ENCODE data around the gene PTP4A2.

The PTP4A2 gene

DNA sequence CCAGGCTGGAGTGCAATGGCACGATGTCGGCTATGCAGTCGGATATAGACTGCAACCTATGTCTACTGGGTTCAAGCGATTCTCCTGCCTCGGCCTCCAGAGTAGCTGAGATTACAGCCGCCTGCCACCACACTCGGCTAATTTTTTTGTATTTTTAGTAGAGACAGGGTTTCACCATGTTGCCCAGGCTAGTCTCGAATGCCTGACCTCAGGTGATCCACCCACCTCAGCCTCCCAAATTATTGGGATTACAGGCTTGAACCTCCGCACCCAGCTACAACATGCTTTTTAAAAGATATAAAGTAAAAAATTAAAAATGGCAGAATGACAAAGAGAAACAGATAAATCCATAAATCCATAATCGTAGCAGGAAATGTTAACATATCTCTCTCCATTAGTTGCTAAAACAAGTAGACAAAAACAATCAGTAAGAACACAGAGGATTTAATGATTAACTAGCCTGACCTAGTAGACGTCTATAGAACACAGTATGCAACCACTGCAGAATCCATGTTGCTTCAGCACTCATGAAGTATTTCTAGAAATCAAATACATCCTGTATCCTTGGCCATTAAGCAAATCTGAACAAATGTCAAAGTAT lies 62.4 kb downstream of the PTP4A2 start:
- H3K36me3 ChIP-seq (ENCODE audit: control insufficient read depth, insufficient read depth, low read length), result no peaks in the 10 kb centered on the region
- H3K79me2 ChIP-seq, result no peaks in the 10 kb centered on the region
- no peak overlapping the region for H3K4me3 ChIP-seq (ENCODE audit: low read depth, low read length)
- no peak overlapping the region for H3K4me2 ChIP-seq (ENCODE audit: low read length)
- no peaks in the 10 kb centered on the region for H3K9me3 ChIP-seq (ENCODE audit: control insufficient read depth, low read length)
- no peaks in the 10 kb centered on the region for H3K27me3 ChIP-seq (ENCODE audit: control insufficient read depth, insufficient read depth, low read length)
- H3K9ac ChIP-seq, result no peak overlapping the region
- no peak overlapping the region for H2AFZ ChIP-seq
- peaks cover 3% of the 10 kb centered on the region for H3K4me1 ChIP-seq
- H3K27ac ChIP-seq, result no peak overlapping the region
- TF ChIP-seq, protein P1, sequence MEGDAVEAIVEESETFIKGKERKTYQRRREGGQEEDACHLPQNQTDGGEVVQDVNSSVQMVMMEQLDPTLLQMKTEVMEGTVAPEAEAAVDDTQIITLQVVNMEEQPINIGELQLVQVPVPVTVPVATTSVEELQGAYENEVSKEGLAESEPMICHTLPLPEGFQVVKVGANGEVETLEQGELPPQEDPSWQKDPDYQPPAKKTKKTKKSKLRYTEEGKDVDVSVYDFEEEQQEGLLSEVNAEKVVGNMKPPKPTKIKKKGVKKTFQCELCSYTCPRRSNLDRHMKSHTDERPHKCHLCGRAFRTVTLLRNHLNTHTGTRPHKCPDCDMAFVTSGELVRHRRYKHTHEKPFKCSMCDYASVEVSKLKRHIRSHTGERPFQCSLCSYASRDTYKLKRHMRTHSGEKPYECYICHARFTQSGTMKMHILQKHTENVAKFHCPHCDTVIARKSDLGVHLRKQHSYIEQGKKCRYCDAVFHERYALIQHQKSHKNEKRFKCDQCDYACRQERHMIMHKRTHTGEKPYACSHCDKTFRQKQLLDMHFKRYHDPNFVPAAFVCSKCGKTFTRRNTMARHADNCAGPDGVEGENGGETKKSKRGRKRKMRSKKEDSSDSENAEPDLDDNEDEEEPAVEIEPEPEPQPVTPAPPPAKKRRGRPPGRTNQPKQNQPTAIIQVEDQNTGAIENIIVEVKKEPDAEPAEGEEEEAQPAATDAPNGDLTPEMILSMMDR (IDR thresholded peaks at IDR 0.05), result no peak

DNA sequence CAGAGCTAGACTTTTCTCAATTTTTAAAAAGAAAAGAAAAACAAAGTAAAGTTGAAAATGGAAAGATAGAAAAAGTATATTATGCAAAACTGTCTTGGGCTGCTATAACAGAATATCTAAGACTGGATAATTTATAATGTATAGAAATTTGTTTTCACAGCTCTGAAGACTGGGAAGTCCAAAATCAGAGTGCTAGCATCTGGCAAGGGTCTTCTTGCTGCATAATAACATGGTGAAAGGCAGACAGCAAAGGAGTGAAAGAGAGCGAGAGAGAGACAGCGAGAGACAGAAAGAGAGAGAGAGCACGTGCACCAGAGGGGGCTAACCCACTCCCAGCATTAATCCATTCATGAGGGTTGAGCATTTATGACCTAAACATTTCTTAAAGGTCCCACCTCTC lies 63.2 kb downstream of the PTP4A2 start:
- Histone ChIP-seq H3K27me3 (ENCODE audit: control insufficient read depth, insufficient read depth, low read length) (no peaks in the 10 kb centered on the region), H2AFZ (no peak overlapping the region)

DNA sequence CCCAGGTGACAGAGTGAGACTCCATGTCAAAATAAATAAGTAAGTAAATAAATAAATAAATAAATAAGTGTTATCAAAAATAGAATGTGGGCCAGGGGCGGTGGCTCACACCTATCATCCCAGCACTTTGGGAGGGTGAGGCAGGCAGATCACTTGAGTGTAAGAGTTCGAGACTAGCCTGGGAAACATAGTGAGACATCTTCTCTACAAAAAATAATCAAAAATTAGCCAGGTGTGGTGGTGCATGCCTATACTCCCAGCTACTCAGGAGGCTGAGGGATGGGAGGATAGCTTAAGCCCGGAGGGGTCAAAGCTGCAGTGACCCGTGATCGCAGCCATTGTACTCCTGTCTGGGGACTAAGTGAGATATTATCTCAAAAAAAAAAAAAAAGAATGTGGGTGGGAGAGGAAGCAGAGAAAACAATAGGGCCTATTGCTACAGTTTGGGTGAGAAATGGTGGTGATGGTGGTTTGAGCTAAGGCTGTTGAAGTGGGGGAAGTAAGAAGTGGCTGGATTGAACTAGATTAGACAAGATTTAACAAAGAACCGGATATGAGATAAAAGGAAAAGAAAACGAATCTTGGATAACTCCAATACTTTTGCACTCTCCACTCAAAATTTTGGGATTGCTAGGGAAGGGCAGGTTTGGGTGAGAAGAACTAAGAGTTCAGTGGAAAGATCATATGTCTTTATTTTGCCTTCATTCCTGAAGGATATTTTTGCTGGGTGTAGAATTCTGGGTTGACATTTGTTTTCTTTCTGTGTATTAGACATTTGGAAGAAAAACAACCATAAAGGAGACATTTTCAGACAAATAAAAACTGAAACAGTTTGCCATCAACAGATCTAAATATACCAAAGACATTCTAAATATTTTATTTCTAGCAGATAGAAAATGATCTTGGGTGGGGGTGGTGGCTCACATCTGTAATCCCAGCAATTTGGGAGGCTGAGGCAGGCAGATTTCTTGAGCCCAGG lies 65.2 kb downstream of the PTP4A2 start:
- Histone ChIP-seq H3K4me3 (ENCODE audit: low read depth, low read length) (no peak overlapping the region), H3K27me3 (ENCODE audit: control insufficient read depth, insufficient read depth, low read length) (no peaks in the 10 kb centered on the region), H3K9me3 (ENCODE audit: control insufficient read depth, low read length) (no peaks in the 10 kb centered on the region), H3K36me3 (ENCODE audit: control insufficient read depth, insufficient read depth, low read length) (no peaks in the 10 kb centered on the region), H2AFZ (no peak overlapping the region), H3K4me1 (no peaks in the 10 kb centered on the region), H3K4me2 (ENCODE audit: low read length) (no peak overlapping the region), H3K79me2 (no peaks in the 10 kb centered on the region), H3K27ac (no peak overlapping the region), H3K9ac (no peak overlapping the region)
- TF ChIP-seq, protein P1 (IDR thresholded peaks at IDR 0.05), result no peak

More for the DNA sequence above, 63.2 kb downstream of the PTP4A2 start:
- Histone ChIP-seq H3K4me1 (no peaks in the 10 kb centered on the region), H3K4me2 (ENCODE audit: low read length) (no peak overlapping the region), H3K9me3 (ENCODE audit: control insufficient read depth, low read length) (no peaks in the 10 kb centered on the region), H3K79me2 (no peaks in the 10 kb centered on the region), H3K27ac (no peak overlapping the region), H3K4me3 (ENCODE audit: low read depth, low read length) (no peak overlapping the region), H3K36me3 (ENCODE audit: control insufficient read depth, insufficient read depth, low read length) (no peaks in the 10 kb centered on the region), H3K9ac (no peak overlapping the region)
- TF ChIP-seq, protein P1 (IDR thresholded peaks at IDR 0.05), result no peak

DNA sequence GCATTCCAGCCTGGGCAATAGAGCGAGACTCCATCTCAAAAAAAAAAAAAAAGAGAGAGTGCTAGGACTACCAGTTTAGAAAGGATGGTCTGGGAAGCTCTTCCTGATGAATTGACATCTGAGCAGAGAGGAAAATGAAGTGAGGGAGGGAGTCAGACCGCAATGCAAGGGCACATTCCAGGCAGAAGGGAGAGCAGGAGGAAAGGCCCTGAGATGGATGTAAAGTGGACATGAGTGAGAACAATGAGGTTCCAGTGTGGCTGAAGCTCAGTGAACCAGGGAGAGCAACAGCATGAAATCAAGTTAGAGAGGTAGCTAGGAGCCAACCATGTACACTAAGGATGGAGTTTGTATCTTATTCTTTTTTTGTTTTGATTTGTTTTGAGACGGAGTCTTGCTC lies 66.5 kb downstream of the PTP4A2 start:
- no peaks in the 10 kb centered on the region for H3K4me1 ChIP-seq
- TF ChIP-seq, protein P1 (IDR thresholded peaks at IDR 0.05), result no peak
- H3K79me2 ChIP-seq, result no peaks in the 10 kb centered on the region
- no peak overlapping the region for H3K4me2 ChIP-seq (ENCODE audit: low read length)
- H2AFZ ChIP-seq, result no peak overlapping the region
- no peak overlapping the region for H3K9ac ChIP-seq
- H3K27ac ChIP-seq, result no peak overlapping the region
- no peaks in the 10 kb centered on the region for H3K9me3 ChIP-seq (ENCODE audit: control insufficient read depth, low read length)
- no peaks in the 10 kb centered on the region for H3K27me3 ChIP-seq (ENCODE audit: control insufficient read depth, insufficient read depth, low read length)
- no peak overlapping the region for H3K4me3 ChIP-seq (ENCODE audit: low read depth, low read length)
- H3K36me3 ChIP-seq (ENCODE audit: control insufficient read depth, insufficient read depth, low read length), result no peaks in the 10 kb centered on the region
